ENCODE measurements around the gene RUNX3.

RUNX3 gene

GRCh38 chr1:24954631-24955030 is 24.6 kb upstream of the RUNX3 start:
- TF ChIP-seq FOXP2 (optimal IDR thresholded peaks at IDR 0.05; ENCODE audit: control extremely low read depth, extremely low read length, insufficient read depth): no peak
- no peak for TF ChIP-seq EZH2 (IDR thresholded peaks at IDR 0.05)
- TF ChIP-seq POLR2AphosphoS5 (IDR thresholded peaks at IDR 0.05; ENCODE audit: borderline replicate concordance, low read depth, low read length): no peak
- no peaks in the 10 kb centered on the region for H3K9me3 ChIP-seq (ENCODE audit: low read depth, low read length)
- H3K9ac ChIP-seq (ENCODE audit: insufficient read length): no peak overlapping the region
- no peak overlapping the region for H3K4me3 ChIP-seq
- DNase-seq (ENCODE audit: low read depth, low spot score): no peak
- H3K27ac ChIP-seq: no peak overlapping the region
- H3K36me3 ChIP-seq (ENCODE audit: insufficient read depth, low read length): no peaks in the 10 kb centered on the region

- TF ChIP-seq POLR2AphosphoS5 (IDR thresholded peaks at IDR 0.05; ENCODE audit: borderline replicate concordance, low read depth, low read length) (no peak), FOXP2 (optimal IDR thresholded peaks at IDR 0.05; ENCODE audit: control extremely low read depth, extremely low read length, insufficient read depth) (no peak), EZH2 (IDR thresholded peaks at IDR 0.05) (no peak)
- Histone ChIP-seq H3K9ac (ENCODE audit: insufficient read length) (no peak overlapping the region), H3K27ac (no peak overlapping the region), H3K9me3 (ENCODE audit: low read depth, low read length) (no peaks in the 10 kb centered on the region), H3K4me3 (no peak overlapping the region), H3K36me3 (ENCODE audit: insufficient read depth, low read length) (no peaks in the 10 kb centered on the region)
- no peak for DNase-seq (ENCODE audit: low read depth, low spot score)
Observed at GRCh38 chr1:24954022-24954421, 23.9 kb upstream of the RUNX3 start.

- Histone ChIP-seq H3K4me3 (no peak overlapping the region), H3K27ac (no peak overlapping the region), H3K9ac (ENCODE audit: insufficient read length) (no peak overlapping the region), H3K9me3 (ENCODE audit: low read depth, low read length) (no peaks in the 10 kb centered on the region), H3K36me3 (ENCODE audit: insufficient read depth, low read length) (no peaks in the 10 kb centered on the region)
- DNase-seq (ENCODE audit: low read depth, low spot score): no peak
- TF ChIP-seq EZH2 (IDR thresholded peaks at IDR 0.05): no peak
- no peak for TF ChIP-seq POLR2AphosphoS5 (IDR thresholded peaks at IDR 0.05; ENCODE audit: borderline replicate concordance, low read depth, low read length)
- TF ChIP-seq FOXP2 (optimal IDR thresholded peaks at IDR 0.05; ENCODE audit: control extremely low read depth, extremely low read length, insufficient read depth): no peak
Observed at GRCh38 chr1:24952413-24952841, 22.4 kb upstream of the RUNX3 start.

- Histone ChIP-seq H3K36me3 (ENCODE audit: insufficient read depth, low read length) (no peaks in the 10 kb centered on the region), H3K27ac (no peak overlapping the region), H3K9ac (ENCODE audit: insufficient read length) (no peak overlapping the region), H3K9me3 (ENCODE audit: low read depth, low read length) (no peaks in the 10 kb centered on the region), H3K4me3 (no peak overlapping the region)
- TF ChIP-seq EZH2 (IDR thresholded peaks at IDR 0.05) (no peak), FOXP2 (optimal IDR thresholded peaks at IDR 0.05; ENCODE audit: control extremely low read depth, extremely low read length, insufficient read depth) (no peak), POLR2AphosphoS5 (IDR thresholded peaks at IDR 0.05; ENCODE audit: borderline replicate concordance, low read depth, low read length) (no peak)
- DNase-seq (ENCODE audit: low read depth, low spot score): no peak
Observed at GRCh38 chr1:24951810-24952412, 21.8 kb upstream of the RUNX3 start.

- TF ChIP-seq POLR2AphosphoS5 (IDR thresholded peaks at IDR 0.05; ENCODE audit: borderline replicate concordance, low read depth, low read length): no peak
- TF ChIP-seq EZH2 (IDR thresholded peaks at IDR 0.05): no peak
- no peak for TF ChIP-seq FOXP2 (optimal IDR thresholded peaks at IDR 0.05; ENCODE audit: control extremely low read depth, extremely low read length, insufficient read depth)
- no peak overlapping the region for H3K27ac ChIP-seq
- H3K9ac ChIP-seq (ENCODE audit: insufficient read length): no peak overlapping the region
Observed at GRCh38 chr1:24951337-24951736, 21.3 kb upstream of the RUNX3 start.

GRCh38 chr1:24949331-24949881 is 19.3 kb upstream of the RUNX3 start:
- Histone ChIP-seq H3K36me3 (ENCODE audit: insufficient read depth, low read length) (no peaks in the 10 kb centered on the region), H3K27ac (no peak overlapping the region), H3K9me3 (ENCODE audit: low read depth, low read length) (no peaks in the 10 kb centered on the region), H3K9ac (ENCODE audit: insufficient read length) (no peak overlapping the region), H3K4me3 (no peak overlapping the region)
- DNase-seq (ENCODE audit: low read depth, low spot score): no peak
- TF ChIP-seq POLR2AphosphoS5 (IDR thresholded peaks at IDR 0.05; ENCODE audit: borderline replicate concordance, low read depth, low read length): no peak
- TF ChIP-seq EZH2 (IDR thresholded peaks at IDR 0.05): no peak
- TF ChIP-seq FOXP2 (optimal IDR thresholded peaks at IDR 0.05; ENCODE audit: control extremely low read depth, extremely low read length, insufficient read depth): no peak

More at GRCh38 chr1:24951337-24951736, 21.3 kb upstream of the RUNX3 start:
- Histone ChIP-seq H3K9me3 (ENCODE audit: low read depth, low read length) (no peaks in the 10 kb centered on the region), H3K36me3 (ENCODE audit: insufficient read depth, low read length) (no peaks in the 10 kb centered on the region), H3K4me3 (no peak overlapping the region)
- DNase-seq (ENCODE audit: low read depth, low spot score): no peak

- H3K36me3 ChIP-seq (ENCODE audit: insufficient read depth, low read length): no peaks in the 10 kb centered on the region
- no peak for DNase-seq (ENCODE audit: low read depth, low spot score)
- no peak overlapping the region for H3K9ac ChIP-seq (ENCODE audit: insufficient read length)
- H3K4me3 ChIP-seq: no peak overlapping the region
- no peak for TF ChIP-seq FOXP2 (optimal IDR thresholded peaks at IDR 0.05; ENCODE audit: control extremely low read depth, extremely low read length, insufficient read depth)
- no peak for TF ChIP-seq POLR2AphosphoS5 (IDR thresholded peaks at IDR 0.05; ENCODE audit: borderline replicate concordance, low read depth, low read length)
- no peak for TF ChIP-seq EZH2 (IDR thresholded peaks at IDR 0.05)
- no peak overlapping the region for H3K27ac ChIP-seq
- H3K9me3 ChIP-seq (ENCODE audit: low read depth, low read length): no peaks in the 10 kb centered on the region
Observed at GRCh38 chr1:24948079-24948827, 18.2 kb upstream of the RUNX3 start.

- Histone ChIP-seq H3K9me3 (ENCODE audit: low read depth, low read length) (no peaks in the 10 kb centered on the region), H3K4me3 (no peak overlapping the region), H3K36me3 (ENCODE audit: insufficient read depth, low read length) (no peaks in the 10 kb centered on the region), H3K9ac (ENCODE audit: insufficient read length) (no peak overlapping the region), H3K27ac (no peak overlapping the region)
- DNase-seq (ENCODE audit: low read depth, low spot score): no peak
- TF ChIP-seq POLR2AphosphoS5 (IDR thresholded peaks at IDR 0.05; ENCODE audit: borderline replicate concordance, low read depth, low read length) (no peak), EZH2 (IDR thresholded peaks at IDR 0.05) (no peak), FOXP2 (optimal IDR thresholded peaks at IDR 0.05; ENCODE audit: control extremely low read depth, extremely low read length, insufficient read depth) (no peak)
Observed at GRCh38 chr1:24946861-24947658, 17.0 kb upstream of the RUNX3 start.
